ENCODE measurements around the gene PIK3R2.

Gene PIK3R2

GRCh38 chr19:18173572-18174288 lies 20.8 kb downstream of the PIK3R2 start, which contains the start of gene IFI30 (continued):
- TF ChIP-seq, protein P1, sequence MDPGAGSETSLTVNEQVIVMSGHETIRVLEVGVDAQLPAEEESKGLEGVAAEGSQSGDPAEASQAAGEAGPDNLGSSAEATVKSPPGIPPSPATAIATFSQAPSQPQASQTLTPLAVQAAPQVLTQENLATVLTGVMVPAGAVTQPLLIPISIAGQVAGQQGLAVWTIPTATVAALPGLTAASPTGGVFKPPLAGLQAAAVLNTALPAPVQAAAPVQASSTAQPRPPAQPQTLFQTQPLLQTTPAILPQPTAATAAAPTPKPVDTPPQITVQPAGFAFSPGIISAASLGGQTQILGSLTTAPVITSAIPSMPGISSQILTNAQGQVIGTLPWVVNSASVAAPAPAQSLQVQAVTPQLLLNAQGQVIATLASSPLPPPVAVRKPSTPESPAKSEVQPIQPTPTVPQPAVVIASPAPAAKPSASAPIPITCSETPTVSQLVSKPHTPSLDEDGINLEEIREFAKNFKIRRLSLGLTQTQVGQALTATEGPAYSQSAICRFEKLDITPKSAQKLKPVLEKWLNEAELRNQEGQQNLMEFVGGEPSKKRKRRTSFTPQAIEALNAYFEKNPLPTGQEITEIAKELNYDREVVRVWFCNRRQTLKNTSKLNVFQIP (CRISPR knock-in tag; IDR thresholded peaks at IDR 0.05; ENCODE audit: borderline replicate concordance, low read depth) = no peak
- TF ChIP-seq ZC3H10 (CRISPR knock-in tag; IDR thresholded peaks at IDR 0.05) (no peak), TOX (CRISPR knock-in tag; IDR thresholded peaks at IDR 0.05; ENCODE audit: borderline replicate concordance) (no peak), ZFP30 (CRISPR knock-in tag; IDR thresholded peaks at IDR 0.05) (no peak), ZNF8 (CRISPR knock-in tag; IDR thresholded peaks at IDR 0.05) (no peak), OSR1 (CRISPR knock-in tag; IDR thresholded peaks at IDR 0.05) (no peak), PPARA (CRISPR knock-in tag; IDR thresholded peaks at IDR 0.05; ENCODE audit: borderline replicate concordance) (no peak), BACH2 (CRISPR knock-in tag; IDR thresholded peaks at IDR 0.05; ENCODE audit: borderline replicate concordance) (no peak), ZFP3 (CRISPR knock-in tag; IDR thresholded peaks at IDR 0.05) (no peak), ESRRG (CRISPR knock-in tag; IDR thresholded peaks at IDR 0.05) (no peak), ISL1 (CRISPR knock-in tag; IDR thresholded peaks at IDR 0.05) (no peak), ZNF565 (CRISPR knock-in tag; conservative IDR thresholded peaks at IDR 0.05; ENCODE audit: low read depth) (no peak)

DNA sequence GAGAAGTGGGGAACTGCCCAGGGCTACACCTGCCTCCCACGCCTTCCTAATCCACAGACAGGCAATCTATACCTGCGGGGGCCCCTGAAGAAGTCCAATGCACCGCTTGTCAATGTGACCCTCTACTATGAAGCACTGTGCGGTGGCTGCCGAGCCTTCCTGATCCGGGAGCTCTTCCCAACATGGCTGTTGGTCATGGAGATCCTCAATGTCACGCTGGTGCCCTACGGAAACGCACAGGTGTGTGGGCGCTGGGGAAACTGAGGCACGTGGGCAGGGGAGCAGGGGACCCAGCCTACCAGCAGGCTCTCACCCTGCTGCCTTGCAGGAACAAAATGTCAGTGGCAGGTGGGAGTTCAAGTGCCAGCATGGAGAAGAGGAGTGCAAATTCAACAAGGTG lies 22.0 kb downstream of the PIK3R2 start:
- ATAC-seq = no peak
- TF ChIP-seq, protein P2, sequence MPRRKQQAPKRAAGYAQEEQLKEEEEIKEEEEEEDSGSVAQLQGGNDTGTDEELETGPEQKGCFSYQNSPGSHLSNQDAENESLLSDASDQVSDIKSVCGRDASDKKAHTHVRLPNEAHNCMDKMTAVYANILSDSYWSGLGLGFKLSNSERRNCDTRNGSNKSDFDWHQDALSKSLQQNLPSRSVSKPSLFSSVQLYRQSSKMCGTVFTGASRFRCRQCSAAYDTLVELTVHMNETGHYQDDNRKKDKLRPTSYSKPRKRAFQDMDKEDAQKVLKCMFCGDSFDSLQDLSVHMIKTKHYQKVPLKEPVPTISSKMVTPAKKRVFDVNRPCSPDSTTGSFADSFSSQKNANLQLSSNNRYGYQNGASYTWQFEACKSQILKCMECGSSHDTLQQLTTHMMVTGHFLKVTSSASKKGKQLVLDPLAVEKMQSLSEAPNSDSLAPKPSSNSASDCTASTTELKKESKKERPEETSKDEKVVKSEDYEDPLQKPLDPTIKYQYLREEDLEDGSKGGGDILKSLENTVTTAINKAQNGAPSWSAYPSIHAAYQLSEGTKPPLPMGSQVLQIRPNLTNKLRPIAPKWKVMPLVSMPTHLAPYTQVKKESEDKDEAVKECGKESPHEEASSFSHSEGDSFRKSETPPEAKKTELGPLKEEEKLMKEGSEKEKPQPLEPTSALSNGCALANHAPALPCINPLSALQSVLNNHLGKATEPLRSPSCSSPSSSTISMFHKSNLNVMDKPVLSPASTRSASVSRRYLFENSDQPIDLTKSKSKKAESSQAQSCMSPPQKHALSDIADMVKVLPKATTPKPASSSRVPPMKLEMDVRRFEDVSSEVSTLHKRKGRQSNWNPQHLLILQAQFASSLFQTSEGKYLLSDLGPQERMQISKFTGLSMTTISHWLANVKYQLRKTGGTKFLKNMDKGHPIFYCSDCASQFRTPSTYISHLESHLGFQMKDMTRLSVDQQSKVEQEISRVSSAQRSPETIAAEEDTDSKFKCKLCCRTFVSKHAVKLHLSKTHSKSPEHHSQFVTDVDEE (CRISPR knock-in tag; IDR thresholded peaks at IDR 0.05) = no peak
- TF ChIP-seq ESRRG (CRISPR knock-in tag; IDR thresholded peaks at IDR 0.05) (no peak), CSDC2 (CRISPR knock-in tag; IDR thresholded peaks at IDR 0.05) (no peak), ZC3H10 (CRISPR knock-in tag; IDR thresholded peaks at IDR 0.05) (no peak), ZFP3 (CRISPR knock-in tag; IDR thresholded peaks at IDR 0.05) (no peak), ZNF8 (CRISPR knock-in tag; IDR thresholded peaks at IDR 0.05) (no peak), ZFP30 (CRISPR knock-in tag; IDR thresholded peaks at IDR 0.05) (no peak), CSRNP3 (CRISPR knock-in tag; IDR thresholded peaks at IDR 0.05) (no peak), ARNTL (CRISPR knock-in tag; IDR thresholded peaks at IDR 0.05; ENCODE audit: borderline replicate concordance, low read depth) (no peak), BACH2 (CRISPR knock-in tag; IDR thresholded peaks at IDR 0.05; ENCODE audit: borderline replicate concordance) (no peak), ISL1 (CRISPR knock-in tag; IDR thresholded peaks at IDR 0.05) (no peak), RARB (CRISPR knock-in tag; IDR thresholded peaks at IDR 0.05) (no peak), ZNF70 (CRISPR knock-in tag; IDR thresholded peaks at IDR 0.05) (no peak), OSR1 (CRISPR knock-in tag; IDR thresholded peaks at IDR 0.05) (no peak), TCF4 (CRISPR knock-in tag; IDR thresholded peaks at IDR 0.05; ENCODE audit: borderline replicate concordance) (no peak)
- TF ChIP-seq, protein P1 (CRISPR knock-in tag; IDR thresholded peaks at IDR 0.05; ENCODE audit: borderline replicate concordance, low read depth) = no peak

- TF ChIP-seq ZFP3 (CRISPR knock-in tag; IDR thresholded peaks at IDR 0.05) (0 out of 2 replicates have a peak, but pooled peaks have one; percentile 58), ZNF8 (CRISPR knock-in tag; IDR thresholded peaks at IDR 0.05) (no peak)
- ATAC-seq = no peak
These were observed 23.7 kb downstream of the PIK3R2 start for GRCh38 chr19:18176367-18177310.
